ENCODE measurements around the gene PFDN2. TPM values are rescaled to one million over a fixed set of nuclear protein-coding genes. Genes with fewer than 3 reads are reported as not detected.

Gene PFDN2
- total and polyA plus RNA-seq, 10 of the 15 experiments (the other 5 are each of a cell fraction or from before 2014, with no cell fraction given): 30.0 to 141 (median 80.5) TPM

DNA sequence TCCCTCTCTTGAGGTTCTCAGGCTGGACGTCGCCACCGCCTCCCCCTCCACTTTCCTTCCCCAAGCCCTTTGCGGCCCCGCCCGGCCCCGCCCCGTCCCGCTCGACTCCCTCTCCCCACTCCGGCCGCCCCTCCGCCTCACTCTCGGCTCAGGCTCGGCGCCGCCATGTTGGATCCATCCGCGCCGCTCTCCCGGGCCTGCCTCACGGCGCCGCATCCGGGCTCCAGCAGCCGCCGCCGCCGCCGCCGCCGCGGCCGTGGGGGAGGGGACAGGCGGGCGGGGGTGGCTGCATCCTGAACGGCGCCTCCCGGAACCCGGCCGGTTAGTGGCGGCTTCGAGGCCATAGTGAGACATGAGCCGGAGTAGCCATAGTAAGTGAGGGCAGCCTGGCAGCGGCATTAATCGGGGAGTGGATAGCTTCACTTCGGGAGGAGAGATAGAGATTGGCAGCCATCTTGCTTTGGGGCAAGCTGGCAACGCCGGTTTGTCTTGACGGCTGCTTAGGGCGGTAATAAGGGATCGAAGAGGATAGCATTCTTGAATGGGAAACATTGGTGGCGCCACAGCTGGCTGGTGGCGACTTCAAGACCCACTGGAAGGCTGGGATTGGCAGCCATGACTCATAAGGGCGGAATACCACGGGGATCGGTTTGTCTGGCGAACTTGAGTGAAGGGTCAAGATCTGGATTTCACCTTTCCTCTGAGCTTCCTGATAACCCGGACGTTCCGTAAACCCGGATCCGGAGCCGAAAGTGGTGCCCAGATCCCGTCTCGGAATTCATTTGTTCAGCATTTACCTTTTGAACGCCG lies 14.8 kb upstream of the PFDN2 start, which contains the start of gene DEDD (continued):
- no peak for TF ChIP-seq SREBF1 (IDR thresholded peaks at IDR 0.05; ENCODE audit: low read length)
- TF ChIP-seq, protein P1, sequence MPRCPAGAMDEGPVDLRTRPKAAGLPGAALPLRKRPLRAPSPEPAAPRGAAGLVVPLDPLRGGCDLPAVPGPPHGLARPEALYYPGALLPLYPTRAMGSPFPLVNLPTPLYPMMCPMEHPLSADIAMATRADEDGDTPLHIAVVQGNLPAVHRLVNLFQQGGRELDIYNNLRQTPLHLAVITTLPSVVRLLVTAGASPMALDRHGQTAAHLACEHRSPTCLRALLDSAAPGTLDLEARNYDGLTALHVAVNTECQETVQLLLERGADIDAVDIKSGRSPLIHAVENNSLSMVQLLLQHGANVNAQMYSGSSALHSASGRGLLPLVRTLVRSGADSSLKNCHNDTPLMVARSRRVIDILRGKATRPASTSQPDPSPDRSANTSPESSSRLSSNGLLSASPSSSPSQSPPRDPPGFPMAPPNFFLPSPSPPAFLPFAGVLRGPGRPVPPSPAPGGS (IDR thresholded peaks at IDR 0.05; ENCODE audit: borderline replicate concordance, insufficient read depth, low read depth, low read length, poor library complexity, severe bottlenecking): no peak
- TF ChIP-seq MTA3 (IDR thresholded peaks at IDR 0.05; ENCODE audit: borderline replicate concordance, low read length): no peak
- TF ChIP-seq CREB1 (IDR thresholded peaks at IDR 0.05; ENCODE audit: low read depth): peak; percentile 82
- TF ChIP-seq JUNB (IDR thresholded peaks at IDR 0.05): peak; percentile 28; the same call in 1 of the 2 replicates
- peak; percentile 68; the same call in 1 of the 2 replicates for TF ChIP-seq CREM (IDR thresholded peaks at IDR 0.05; ENCODE audit: low read depth)
- no peak for TF ChIP-seq ZNF384 (IDR thresholded peaks at IDR 0.05; ENCODE audit: borderline replicate concordance, low read depth, low read length)
- TF ChIP-seq PML (IDR thresholded peaks at IDR 0.05; ENCODE audit: low read length): no peak; the same call in 1 of the 2 replicates
- TF ChIP-seq ASH2L (IDR thresholded peaks at IDR 0.05; ENCODE audit: borderline replicate concordance, low read depth): 0 out of 2 replicates have a peak, but pooled peaks have one; percentile 35
- peak; percentile 99 for TF ChIP-seq STAT1 (conservative IDR thresholded peaks at IDR 0.05)
- TF ChIP-seq, protein P2, sequence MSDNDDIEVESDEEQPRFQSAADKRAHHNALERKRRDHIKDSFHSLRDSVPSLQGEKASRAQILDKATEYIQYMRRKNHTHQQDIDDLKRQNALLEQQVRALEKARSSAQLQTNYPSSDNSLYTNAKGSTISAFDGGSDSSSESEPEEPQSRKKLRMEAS (IDR thresholded peaks at IDR 0.05; ENCODE audit: low read depth, low read length): no peak
- peak; percentile 85 for TF ChIP-seq POLR2A (IDR thresholded peaks at IDR 0.05; ENCODE audit: low read depth, low read length)
- TF ChIP-seq KDM1A (IDR thresholded peaks at IDR 0.05; ENCODE audit: borderline replicate concordance): no peak
- no peak for TF ChIP-seq CBX5 (IDR thresholded peaks at IDR 0.05; ENCODE audit: low read depth)
- TF ChIP-seq, protein P3, sequence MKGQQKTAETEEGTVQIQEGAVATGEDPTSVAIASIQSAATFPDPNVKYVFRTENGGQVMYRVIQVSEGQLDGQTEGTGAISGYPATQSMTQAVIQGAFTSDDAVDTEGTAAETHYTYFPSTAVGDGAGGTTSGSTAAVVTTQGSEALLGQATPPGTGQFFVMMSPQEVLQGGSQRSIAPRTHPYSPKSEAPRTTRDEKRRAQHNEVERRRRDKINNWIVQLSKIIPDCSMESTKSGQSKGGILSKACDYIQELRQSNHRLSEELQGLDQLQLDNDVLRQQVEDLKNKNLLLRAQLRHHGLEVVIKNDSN (IDR thresholded peaks at IDR 0.05; ENCODE audit: borderline replicate concordance, extremely low read length, insufficient read depth, low read depth, low read length): no peak
- no peak for TF ChIP-seq ZNF622 (IDR thresholded peaks at IDR 0.05)
- TF ChIP-seq MXI1 (IDR thresholded peaks at IDR 0.05; ENCODE audit: low read depth, low read length): peak; percentile 45; the same call in 1 of the 2 replicates
- TF ChIP-seq IRF4 (IDR thresholded peaks at IDR 0.05; ENCODE audit: low read depth, low read length): no peak
- no peak for TF ChIP-seq RAD21 (IDR thresholded peaks at IDR 0.05; ENCODE audit: insufficient read depth, low read depth, low read length)
- TF ChIP-seq ZNF274 (IDR thresholded peaks at IDR 0.05; ENCODE audit: insufficient read depth, insufficient read length): no peak
- 0 out of 2 replicates have a peak, but pooled peaks have one; percentile 24 for TF ChIP-seq MEF2A (IDR thresholded peaks at IDR 0.05; ENCODE audit: insufficient read depth, low read depth, low read length)
- TF ChIP-seq SMC3 (IDR thresholded peaks at IDR 0.05; ENCODE audit: borderline replicate concordance, low read length): peak; percentile 16; the same call in 1 of the 2 replicates
- TF ChIP-seq, protein P4, sequence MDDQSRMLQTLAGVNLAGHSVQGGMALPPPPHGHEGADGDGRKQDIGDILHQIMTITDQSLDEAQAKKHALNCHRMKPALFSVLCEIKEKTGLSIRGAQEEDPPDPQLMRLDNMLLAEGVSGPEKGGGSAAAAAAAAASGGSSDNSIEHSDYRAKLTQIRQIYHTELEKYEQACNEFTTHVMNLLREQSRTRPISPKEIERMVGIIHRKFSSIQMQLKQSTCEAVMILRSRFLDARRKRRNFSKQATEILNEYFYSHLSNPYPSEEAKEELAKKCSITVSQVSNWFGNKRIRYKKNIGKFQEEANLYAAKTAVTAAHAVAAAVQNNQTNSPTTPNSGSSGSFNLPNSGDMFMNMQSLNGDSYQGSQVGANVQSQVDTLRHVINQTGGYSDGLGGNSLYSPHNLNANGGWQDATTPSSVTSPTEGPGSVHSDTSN (IDR thresholded peaks at IDR 0.05; ENCODE audit: insufficient replicate concordance, low read depth, low read length): peak; percentile 5
- peak; percentile 88 for TF ChIP-seq ZNF207 (IDR thresholded peaks at IDR 0.05; ENCODE audit: borderline replicate concordance)
- peak; percentile 82 for TF ChIP-seq DPF2 (IDR thresholded peaks at IDR 0.05)
- TF ChIP-seq CEBPB (IDR thresholded peaks at IDR 0.05; ENCODE audit: borderline replicate concordance in 1 of 2, low read depth in 2 of 2, low read length in 2 of 2): no peak
- TF ChIP-seq, protein P5, sequence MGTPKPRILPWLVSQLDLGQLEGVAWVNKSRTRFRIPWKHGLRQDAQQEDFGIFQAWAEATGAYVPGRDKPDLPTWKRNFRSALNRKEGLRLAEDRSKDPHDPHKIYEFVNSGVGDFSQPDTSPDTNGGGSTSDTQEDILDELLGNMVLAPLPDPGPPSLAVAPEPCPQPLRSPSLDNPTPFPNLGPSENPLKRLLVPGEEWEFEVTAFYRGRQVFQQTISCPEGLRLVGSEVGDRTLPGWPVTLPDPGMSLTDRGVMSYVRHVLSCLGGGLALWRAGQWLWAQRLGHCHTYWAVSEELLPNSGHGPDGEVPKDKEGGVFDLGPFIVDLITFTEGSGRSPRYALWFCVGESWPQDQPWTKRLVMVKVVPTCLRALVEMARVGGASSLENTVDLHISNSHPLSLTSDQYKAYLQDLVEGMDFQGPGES (IDR thresholded peaks at IDR 0.05): peak; percentile 40; the same call in 1 of the 2 replicates
